Colonic mucosa (tissue), 4 donors: ENCODE results near the gene OR10D3. TPM values are rescaled to one million over a fixed set of nuclear protein-coding genes. Genes with fewer than 3 reads are reported as not detected.

Experiments used
- DNase-seq: peaks from one replicate; pipeline ENCODE4 v3.0.0-alpha.2; 2020
- H3K27ac ChIP-seq: fragments of 200-600 bp; one replicate; pipeline ENCODE4 v1.8.0; 2021
- H3K27me3 ChIP-seq: fragments of 200-600 bp; one replicate; pipeline ENCODE4 v1.8.0; 2021
- H3K36me3 ChIP-seq: fragments of 200-600 bp; one replicate; pipeline ENCODE4 v1.8.0; 2021
- H3K4me1 ChIP-seq: fragments of 200-600 bp; one replicate; pipeline ENCODE4 v1.8.0; 2021; ENCODE audit warnings: mild to moderate bottlenecking
- H3K4me3 ChIP-seq: fragments of 200-600 bp; one replicate; pipeline ENCODE4 v1.8.0; 2021
- H3K9ac ChIP-seq, 2 donors: one replicate each; pipeline ENCODE4 v1.7.0; 2013; ENCODE audit warnings: control low read depth in 2 of 2, low read depth in 2 of 2, low read length in 2 of 2
- H3K9me3 ChIP-seq: fragments of 200-600 bp; one replicate; pipeline ENCODE4 v1.8.0; 2021
- intact Hi-C: fragments of 100-400 bp; cut with DNase I; formaldehyde crosslinking; loops from one replicate; pipeline ENCODE4 v1.14.1; 2022
- total RNA-seq, 2 donors: library from RNA; stranded (reverse); fragmentation: NEBNext Ultra II Directional in 1 of 2; extraction: Animal tissue kit (Norgen Biotek cat#: 25700) in 1 of 2; gene quantifications; one replicate each; pipeline ENCODE4 v1.2.1, GENCODE V29; 2021
- TF ChIP-seq, protein P1 (sequence below): fragments of 200-600 bp; IDR thresholded peaks from one replicate; pipeline ENCODE4 v1.8.0; 2022; ENCODE audit warnings: antibody characterized with exemption, mild to moderate bottlenecking
- donor health status: healthy.
- donor health status: DM: no; HTN: no; CAD: no.
- donor health status: DM: no; HTN: no; CAD: no.

The OR10D3 gene
- total RNA-seq, 2 donors from 2014 or later = not detected

DNA sequence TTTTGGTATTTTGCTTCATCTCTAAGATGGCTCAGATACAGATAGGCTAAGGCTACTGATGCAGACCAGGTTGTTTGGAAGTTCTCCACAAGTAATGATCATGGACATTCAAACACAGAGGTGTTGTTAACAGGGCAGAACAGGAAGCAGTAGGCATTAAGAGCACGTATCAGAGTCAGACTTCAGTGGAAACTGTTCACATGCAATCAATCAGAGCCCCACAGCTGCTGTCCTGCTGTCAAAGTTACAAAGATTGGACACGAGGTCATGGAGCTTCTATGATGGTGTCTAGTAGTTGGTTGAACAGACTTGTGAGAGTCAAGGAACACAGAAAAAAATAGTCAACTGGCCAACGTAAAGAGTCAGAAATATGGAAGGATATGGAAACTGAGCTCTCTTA is 19.8 kb downstream of the OR10D3 start:
- Histone ChIP-seq H3K27me3 (no peaks in the 10 kb centered on the region), H3K9ac (no peak overlapping the region), H3K9me3 (no peaks in the 10 kb centered on the region), H3K4me1 (no peaks in the 10 kb centered on the region), H3K4me3 (no peak overlapping the region), H3K27ac (no peak overlapping the region), H3K36me3 (no peaks in the 10 kb centered on the region)
- no peak for DNase-seq
- intact Hi-C loops = no loop called here
- TF ChIP-seq, protein P1, sequence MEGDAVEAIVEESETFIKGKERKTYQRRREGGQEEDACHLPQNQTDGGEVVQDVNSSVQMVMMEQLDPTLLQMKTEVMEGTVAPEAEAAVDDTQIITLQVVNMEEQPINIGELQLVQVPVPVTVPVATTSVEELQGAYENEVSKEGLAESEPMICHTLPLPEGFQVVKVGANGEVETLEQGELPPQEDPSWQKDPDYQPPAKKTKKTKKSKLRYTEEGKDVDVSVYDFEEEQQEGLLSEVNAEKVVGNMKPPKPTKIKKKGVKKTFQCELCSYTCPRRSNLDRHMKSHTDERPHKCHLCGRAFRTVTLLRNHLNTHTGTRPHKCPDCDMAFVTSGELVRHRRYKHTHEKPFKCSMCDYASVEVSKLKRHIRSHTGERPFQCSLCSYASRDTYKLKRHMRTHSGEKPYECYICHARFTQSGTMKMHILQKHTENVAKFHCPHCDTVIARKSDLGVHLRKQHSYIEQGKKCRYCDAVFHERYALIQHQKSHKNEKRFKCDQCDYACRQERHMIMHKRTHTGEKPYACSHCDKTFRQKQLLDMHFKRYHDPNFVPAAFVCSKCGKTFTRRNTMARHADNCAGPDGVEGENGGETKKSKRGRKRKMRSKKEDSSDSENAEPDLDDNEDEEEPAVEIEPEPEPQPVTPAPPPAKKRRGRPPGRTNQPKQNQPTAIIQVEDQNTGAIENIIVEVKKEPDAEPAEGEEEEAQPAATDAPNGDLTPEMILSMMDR = no peak

DNA sequence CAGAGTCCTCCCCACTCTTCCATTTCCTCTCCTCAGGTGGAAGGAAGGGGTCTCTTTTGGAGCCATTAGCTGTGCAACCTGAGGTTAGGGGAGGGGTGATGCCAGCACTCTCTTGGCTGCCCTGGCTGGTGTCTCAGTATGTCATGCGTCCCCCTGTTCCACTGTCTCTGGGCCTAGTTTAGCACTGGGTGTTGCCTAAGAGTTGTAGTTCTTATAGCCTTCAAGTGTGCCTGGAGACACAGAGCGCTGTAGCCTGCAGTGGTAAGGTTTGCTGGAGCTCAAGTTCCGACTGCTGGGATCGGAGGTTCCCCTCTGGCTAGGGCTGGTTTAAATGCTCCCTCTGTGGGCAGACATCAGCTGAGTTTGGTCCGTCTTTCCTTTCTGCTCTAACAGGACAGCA is 20.9 kb downstream of the OR10D3 start:
- DNase-seq = no peak
- Histone ChIP-seq H3K27ac (no peak overlapping the region), H3K4me3 (no peak overlapping the region), H3K27me3 (no peaks in the 10 kb centered on the region), H3K36me3 (no peaks in the 10 kb centered on the region), H3K4me1 (no peaks in the 10 kb centered on the region), H3K9me3 (no peaks in the 10 kb centered on the region), H3K9ac (no peak overlapping the region)
- intact Hi-C loops = no loop called here
- TF ChIP-seq, protein P1 = no peak

GRCh38 chr11:124207102-124207792 is 24.1 kb downstream of the OR10D3 start:
- no peaks in the 10 kb centered on the region for H3K36me3 ChIP-seq
- intact Hi-C loops = no loop called here
- no peak for DNase-seq
- no peaks in the 10 kb centered on the region for H3K27me3 ChIP-seq
- TF ChIP-seq, protein P1 = no peak
- no peaks in the 10 kb centered on the region for H3K9me3 ChIP-seq
- H3K9ac ChIP-seq = no peak overlapping the region
- no peak overlapping the region for H3K27ac ChIP-seq
- no peak overlapping the region for H3K4me3 ChIP-seq
- H3K4me1 ChIP-seq = no peaks in the 10 kb centered on the region

DNA sequence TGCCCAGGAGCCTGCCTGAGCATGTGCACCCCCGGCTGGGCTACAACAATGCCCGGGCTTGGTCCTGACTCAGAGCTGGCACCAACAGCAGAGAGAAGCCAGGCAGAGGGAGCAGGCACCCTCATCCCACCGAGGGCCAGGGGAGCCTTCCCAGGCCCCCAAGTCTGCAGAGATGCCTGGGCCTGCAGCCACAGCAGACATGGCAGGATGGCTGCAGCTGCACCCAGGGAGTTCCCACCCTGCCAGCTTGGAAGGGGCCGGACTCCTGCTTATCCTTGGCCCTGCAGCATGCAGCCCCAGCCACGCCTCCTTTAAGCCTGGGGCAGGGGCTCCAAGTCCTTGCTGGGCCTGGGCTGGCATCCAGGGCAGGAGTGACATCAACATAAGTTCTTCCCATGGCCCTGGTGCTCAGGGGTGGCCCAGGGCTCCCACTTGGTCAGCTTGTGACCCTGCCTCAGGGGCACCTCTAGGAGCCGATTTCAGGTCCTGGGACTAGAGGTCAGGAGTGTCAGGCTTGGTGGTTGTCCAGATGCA is 26.7 kb downstream of the OR10D3 start:
- intact Hi-C loops = no loop called here
- Histone ChIP-seq H3K9me3 (no peaks in the 10 kb centered on the region), H3K4me3 (no peak overlapping the region), H3K9ac (no peak overlapping the region), H3K27me3 (no peaks in the 10 kb centered on the region), H3K36me3 (no peaks in the 10 kb centered on the region), H3K4me1 (no peaks in the 10 kb centered on the region), H3K27ac (no peak overlapping the region)
- TF ChIP-seq, protein P1 = no peak
- no peak for DNase-seq

DNA sequence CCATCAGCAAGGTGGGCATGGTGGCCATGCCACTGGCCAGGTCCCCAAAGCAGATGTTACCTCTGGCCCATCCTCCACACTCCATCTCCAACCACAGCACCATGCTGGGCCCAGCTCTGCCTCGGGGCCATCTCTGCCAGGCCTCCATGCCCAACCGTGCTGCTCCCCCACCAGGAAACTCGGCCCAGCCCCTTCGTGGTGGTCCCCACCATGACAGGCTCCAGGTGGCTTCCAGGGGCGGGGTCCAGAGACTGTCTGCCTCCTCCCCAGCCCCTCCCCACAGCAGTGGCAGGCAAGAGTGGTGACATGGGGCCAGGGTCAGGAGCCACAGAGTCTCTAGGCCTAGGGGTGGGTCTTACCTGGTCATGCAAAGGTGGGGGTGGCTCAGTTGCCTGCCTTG is 27.3 kb downstream of the OR10D3 start:
- Histone ChIP-seq H3K9ac (no peak overlapping the region), H3K27ac (no peak overlapping the region), H3K36me3 (no peaks in the 10 kb centered on the region), H3K4me1 (no peaks in the 10 kb centered on the region), H3K27me3 (no peaks in the 10 kb centered on the region), H3K9me3 (no peaks in the 10 kb centered on the region), H3K4me3 (no peak overlapping the region)
- DNase-seq = no peak
- intact Hi-C loops = no loop called here
- TF ChIP-seq, protein P1 = no peak
